IMR-90 (cell line): Measurements from ENCODE around the gene MYO1F. TPM values are rescaled to one million over a fixed set of nuclear protein-coding genes. Genes with fewer than 3 reads are reported as not detected.

ENCODE experiments used
- ATAC-seq: fragments of 200-7000 bp; cut with Tn5 transposase; 2 replicates; pipeline ENCODE4 v1.9.1; 2020; ENCODE audit warnings: low read depth, mild to moderate bottlenecking, moderate library complexity
- BruUV-seq: library from RNA; stranded (reverse); fragments of 400-500 nt; replicated peaks from 2 replicates; lab custom pipeline; 2021; lab: Mats Ljungman, UMichigan
- CTCF ChIA-PET: fragments of 300-600 bp; formaldehyde crosslinking; extraction: SDS; loops from one replicate; lab custom pipeline; 2021; ENCODE audit warnings: antibody characterized with exemption; lab: Yijun Ruan, JAX
- POLR2A ChIA-PET: fragments of 300-600 bp; sonication (Branson Sonifier 250); formaldehyde crosslinking; loops from one replicate; lab custom pipeline; 2022; ENCODE audit warnings: antibody characterized with exemption; ENCODE audit not compliant: unreplicated experiment; lab: Charles Lee
- DNase-seq: peaks from one replicate; pipeline ENCODE4 v3.0.0; 2013
- H2AFZ ChIP-seq: replicated peaks from 2 replicates; pipeline ENCODE3; 2013; ENCODE audit warnings: low read length, mild to moderate bottlenecking; ENCODE audit not compliant: poor library complexity
- H2AK5ac ChIP-seq: 2 replicates; pipeline ENCODE4 v1.6.1; 2013; ENCODE audit warnings: low read depth, low read length, inconsistent platforms
- H2AK9ac ChIP-seq: replicated peaks from 2 replicates; pipeline ENCODE3; 2013; ENCODE audit warnings: mild to moderate bottlenecking, low read depth, low read length, moderate library complexity; ENCODE audit not compliant: poor library complexity
- H2BK120ac ChIP-seq: 2 replicates; pipeline ENCODE4 v1.6.1; 2013; ENCODE audit warnings: low read depth, low read length, inconsistent platforms
- H2BK15ac ChIP-seq: 3 replicates; pipeline ENCODE4 v1.6.1; 2013; ENCODE audit warnings: low read depth, low read length, inconsistent platforms
- H2BK20ac ChIP-seq: 2 replicates; pipeline ENCODE4 v1.6.1; 2013; ENCODE audit warnings: low read depth, mild to moderate bottlenecking, inconsistent platforms, low read length, moderate library complexity
- H2BK5ac ChIP-seq: 2 replicates; pipeline ENCODE4 v1.6.1; 2013; ENCODE audit warnings: mild to moderate bottlenecking, low read depth, low read length, inconsistent platforms; ENCODE audit not compliant: poor library complexity, severe bottlenecking
- H3K14ac ChIP-seq: replicated peaks from 2 replicates; pipeline ENCODE4 v1.6.1; 2013; ENCODE audit warnings: low read depth, low read length, inconsistent platforms
- H3K18ac ChIP-seq: 2 replicates; pipeline ENCODE4 v1.6.1; 2013; ENCODE audit warnings: low read depth, low read length, control low read depth
- H3K23ac ChIP-seq: 2 replicates; pipeline ENCODE4 v1.6.1; 2013; ENCODE audit warnings: low read depth, low read length, inconsistent platforms
- H3K27ac ChIP-seq: 2 replicates; pipeline ENCODE4 v1.5.1; 2013; ENCODE audit warnings: mild to moderate bottlenecking, control low read depth, low read length; ENCODE audit not compliant: insufficient read depth
- H3K27me3 ChIP-seq: 2 replicates; pipeline ENCODE4 v1.6.1; 2013; ENCODE audit warnings: low read length; ENCODE audit not compliant: control insufficient read depth, insufficient read depth
- H3K36me3 ChIP-seq: 2 replicates; pipeline ENCODE4 v1.6.1; 2013; ENCODE audit warnings: low read length, mixed read lengths; ENCODE audit not compliant: control insufficient read depth, insufficient read depth
- H3K4ac ChIP-seq: 2 replicates; pipeline ENCODE4 v1.6.1; 2013; ENCODE audit warnings: low read depth, low read length, inconsistent platforms
- H3K4me1 ChIP-seq: 2 replicates; pipeline ENCODE4 v1.6.1; 2013; ENCODE audit warnings: low read length, mixed read lengths; ENCODE audit not compliant: control insufficient read depth, insufficient read depth
- H3K4me2 ChIP-seq: 2 replicates; pipeline ENCODE4 v1.6.1; 2013; ENCODE audit warnings: low read depth, mild to moderate bottlenecking, control low read depth, low read length, moderate library complexity
- H3K4me3 ChIP-seq: 2 replicates; pipeline ENCODE4 v1.5.1; 2013; ENCODE audit warnings: low read depth, mild to moderate bottlenecking, control low read depth, low read length, moderate library complexity; ENCODE audit not compliant: insufficient read depth
- H3K56ac ChIP-seq: 2 replicates; pipeline ENCODE4 v1.6.1; 2013; ENCODE audit warnings: low read length, inconsistent platforms; ENCODE audit not compliant: insufficient read depth; ENCODE audit errors: extremely low read depth
- H3K79me1 ChIP-seq, 2 experiments: 2 replicates each; pipeline ENCODE4 v1.6.1; 2013; ENCODE audit warnings: low read length in 2 of 2, inconsistent platforms in 1 of 2, low read depth in 1 of 2
- H3K9ac ChIP-seq: 2 replicates; pipeline ENCODE4 v1.6.1; 2013; ENCODE audit warnings: low read depth, low read length, control low read depth
- H3K9me1 ChIP-seq: 2 replicates; pipeline ENCODE4 v1.6.1; 2013; ENCODE audit warnings: low read length, inconsistent platforms; ENCODE audit not compliant: insufficient read depth
- H3K9me3 ChIP-seq: 2 replicates; pipeline ENCODE4 v1.6.1; 2013; ENCODE audit warnings: low read length; ENCODE audit not compliant: control insufficient read depth, insufficient read depth
- H4K20me1 ChIP-seq: 2 replicates; pipeline ENCODE4 v1.6.1; 2013; ENCODE audit warnings: low read length, inconsistent platforms; ENCODE audit not compliant: insufficient read depth
- H4K5ac ChIP-seq: 2 replicates; pipeline ENCODE4 v1.6.1; 2013; ENCODE audit warnings: mild to moderate bottlenecking, low read depth, low read length, control low read depth
- H4K8ac ChIP-seq, 2 experiments: 2 replicates each; pipeline ENCODE4 v1.6.1; 2013; ENCODE audit warnings: low read depth in 2 of 2, low read length in 2 of 2, control low read depth in 1 of 2, inconsistent platforms in 1 of 2
- H4K91ac ChIP-seq: 2 replicates; pipeline ENCODE4 v1.6.1; 2013; ENCODE audit warnings: low read depth, low read length, inconsistent platforms; ENCODE audit not compliant: insufficient read depth
- BHLHE40 ChIP-seq: fragments of 150-350 bp; IDR thresholded peaks from 2 replicates; pipeline ENCODE4 v1.6.1; 2016; ENCODE audit warnings: mild to moderate bottlenecking, low read depth, low read length
- CEBPB ChIP-seq: IDR thresholded peaks from 2 replicates; pipeline ENCODE4 v1.6.1; 2012; ENCODE audit warnings: low read depth, low read length, improper control_type of control experiment
- CHD1 ChIP-seq: IDR thresholded peaks from 2 replicates; pipeline ENCODE4 v1.6.1; 2012; ENCODE audit warnings: low read depth, low read length, improper control_type of control experiment
- FOS ChIP-seq: fragments of 150-350 bp; IDR thresholded peaks from 2 replicates; pipeline ENCODE4 v1.6.1; 2016; ENCODE audit warnings: low read depth, low read length
- MAFK ChIP-seq: IDR thresholded peaks from 2 replicates; pipeline ENCODE4 v1.6.1; 2012; ENCODE audit warnings: low read depth, low read length, improper control_type of control experiment
- MAZ ChIP-seq: IDR thresholded peaks from 2 replicates; pipeline ENCODE4 v1.6.1; 2012; ENCODE audit warnings: low read depth, mild to moderate bottlenecking, low read length, improper control_type of control experiment, moderate library complexity, borderline replicate concordance
- MXI1 ChIP-seq: IDR thresholded peaks from 2 replicates; pipeline ENCODE4 v1.6.1; 2012; ENCODE audit warnings: low read depth, mild to moderate bottlenecking, low read length, moderate library complexity, borderline replicate concordance
- NFE2L2 ChIP-seq: fragments of 150-350 bp; IDR thresholded peaks from 2 replicates; pipeline ENCODE4 v1.6.1; 2016; ENCODE audit warnings: low read depth, mild to moderate bottlenecking, low read length
- POLR2A ChIP-seq: IDR thresholded peaks from 2 replicates; pipeline ENCODE4 v1.6.1; 2012; ENCODE audit warnings: mild to moderate bottlenecking, low read depth, low read length
- RAD21 ChIP-seq: IDR thresholded peaks from 2 replicates; pipeline ENCODE4 v1.6.1; 2012; ENCODE audit warnings: low read length, improper control_type of control experiment
- RCOR1 ChIP-seq: IDR thresholded peaks from 2 replicates; pipeline ENCODE4 v1.6.1; 2012; ENCODE audit warnings: mild to moderate bottlenecking, low read length, improper control_type of control experiment; ENCODE audit not compliant: insufficient replicate concordance
- RFX5 ChIP-seq: IDR thresholded peaks from 2 replicates; pipeline ENCODE4 v1.8.0; 2012; ENCODE audit warnings: low read depth, mild to moderate bottlenecking, low read length, moderate library complexity
- SMC3 ChIP-seq: fragments of 150-350 bp; IDR thresholded peaks from 2 replicates; pipeline ENCODE4 v1.6.1; 2016; ENCODE audit warnings: low read depth, mild to moderate bottlenecking, antibody characterized with exemption, low read length, moderate library complexity
- WGBS, 2 experiments: methylation state at CpG; one replicate each; pipeline versions ENCODE4 v1.1.5 to v1.1.7; 2013; ENCODE audit warnings: missing lambda C conversion rate in 2 of 2; ENCODE audit not compliant: insufficient read length in 1 of 2; ENCODE audit errors: extremely low coverage in 2 of 2; 5-methylcytosine and 5-hydroxymethylcytosine counted together
- dilution Hi-C: fragments of 300-500 bp; cut with HindIII; formaldehyde crosslinking; loops from one replicate; pipeline ENCODE4 v1.14.3; 2018; ENCODE audit warnings: low sequenced_read_pairs; ENCODE audit not compliant: unreplicated experiment
- in situ Hi-C: fragments of 300-500 bp; cut with MboI; formaldehyde crosslinking; loops from 3 replicates; pipeline ENCODE4 v1.14.3; 2019; ENCODE audit warnings: low sequenced_read_pairs, inconsistent platforms, mixed read lengths
- intact Hi-C: fragments of 100-400 bp; cut with micrococcal nuclease; formaldehyde crosslinking; loops from 2 replicates; pipeline ENCODE4 v1.10.0; 2022
- polyA plus RNA-seq, 3 experiments: library from polyadenylated mRNA; depleted of rRNA; stranded (reverse); fragments of >200 nt; gene quantifications; 2 replicates each; pipeline ENCODE4 v1.2.3, GENCODE V29; 2012; ENCODE audit warnings: low replicate concordance in 1 of 3
- total RNA-seq: library from RNA; depleted of rRNA; stranded (reverse); fragments of >200 nt; gene quantifications from 2 replicates; pipeline ENCODE4 v1.2.3, GENCODE V29; 2012
- TF ChIP-seq, protein P1 (sequence below): fragments of 150-350 bp; IDR thresholded peaks from 2 replicates; pipeline ENCODE4 v1.6.1; 2016; ENCODE audit warnings: low read depth, mild to moderate bottlenecking, low read length, moderate library complexity, borderline replicate concordance
- TF ChIP-seq, protein P2 (sequence below): fragments of 150-350 bp; IDR thresholded peaks from 2 replicates; pipeline ENCODE4 v1.6.1; 2017; ENCODE audit warnings: mild to moderate bottlenecking, antibody characterized with exemption, low read length, low read depth
- TF ChIP-seq, protein P3 (sequence below): conservative IDR thresholded peaks from 2 replicates; pipeline ENCODE4 v1.5.1; 2012; ENCODE audit warnings: mild to moderate bottlenecking, low read depth, low read length, improper control_type of control experiment

MYO1F gene
- total and polyA plus RNA-seq, 2 of the 4 experiments (the other 2 are of a cell fraction), result 0.14 to 0.18 TPM

DNA sequence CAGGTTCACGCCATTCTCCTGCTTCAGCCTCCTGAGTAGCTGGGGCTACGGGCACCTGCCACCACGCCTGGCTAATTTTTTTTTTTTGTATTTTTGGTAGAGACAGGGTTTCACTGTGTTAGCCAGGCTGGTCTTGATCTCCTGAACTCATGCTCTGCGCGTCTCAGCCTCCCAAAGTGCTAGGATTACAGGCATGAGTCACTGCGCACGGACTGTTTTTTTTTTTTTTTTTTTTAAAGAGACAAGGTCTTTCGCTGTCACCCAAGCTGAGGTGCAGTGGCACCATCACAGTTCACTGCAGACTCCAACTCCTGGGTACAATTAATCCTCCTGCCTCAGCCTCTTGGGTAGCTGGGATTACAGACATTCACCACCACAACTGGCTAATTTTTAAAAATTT is 41.5 kb upstream of the MYO1F start:
- no peaks in the 10 kb centered on the region for H3K79me1 ChIP-seq
- no peak overlapping the region for H3K4me2 ChIP-seq
- no peak overlapping the region for H4K8ac ChIP-seq
- H3K9me3 ChIP-seq, result no peaks in the 10 kb centered on the region
- dilution Hi-C loops, result no loop called here
- H3K56ac ChIP-seq, result no peak overlapping the region
- no peak for TF ChIP-seq BHLHE40
- TF ChIP-seq NFE2L2, result no peak
- no peak for TF ChIP-seq RAD21
- no peak for TF ChIP-seq POLR2A
- TF ChIP-seq CHD1, result no peak
- no peak for TF ChIP-seq MAFK
- TF ChIP-seq, protein P1, sequence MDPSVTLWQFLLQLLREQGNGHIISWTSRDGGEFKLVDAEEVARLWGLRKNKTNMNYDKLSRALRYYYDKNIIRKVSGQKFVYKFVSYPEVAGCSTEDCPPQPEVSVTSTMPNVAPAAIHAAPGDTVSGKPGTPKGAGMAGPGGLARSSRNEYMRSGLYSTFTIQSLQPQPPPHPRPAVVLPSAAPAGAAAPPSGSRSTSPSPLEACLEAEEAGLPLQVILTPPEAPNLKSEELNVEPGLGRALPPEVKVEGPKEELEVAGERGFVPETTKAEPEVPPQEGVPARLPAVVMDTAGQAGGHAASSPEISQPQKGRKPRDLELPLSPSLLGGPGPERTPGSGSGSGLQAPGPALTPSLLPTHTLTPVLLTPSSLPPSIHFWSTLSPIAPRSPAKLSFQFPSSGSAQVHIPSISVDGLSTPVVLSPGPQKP, result no peak
- TF ChIP-seq MXI1, result no peak
- no peak for TF ChIP-seq SMC3
- no peak for TF ChIP-seq RFX5
- TF ChIP-seq MAZ, result no peak
- TF ChIP-seq CEBPB, result no peak
- no peak for TF ChIP-seq FOS
- TF ChIP-seq, protein P2, sequence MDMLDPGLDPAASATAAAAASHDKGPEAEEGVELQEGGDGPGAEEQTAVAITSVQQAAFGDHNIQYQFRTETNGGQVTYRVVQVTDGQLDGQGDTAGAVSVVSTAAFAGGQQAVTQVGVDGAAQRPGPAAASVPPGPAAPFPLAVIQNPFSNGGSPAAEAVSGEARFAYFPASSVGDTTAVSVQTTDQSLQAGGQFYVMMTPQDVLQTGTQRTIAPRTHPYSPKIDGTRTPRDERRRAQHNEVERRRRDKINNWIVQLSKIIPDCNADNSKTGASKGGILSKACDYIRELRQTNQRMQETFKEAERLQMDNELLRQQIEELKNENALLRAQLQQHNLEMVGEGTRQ, result no peak
- TF ChIP-seq, protein P3, sequence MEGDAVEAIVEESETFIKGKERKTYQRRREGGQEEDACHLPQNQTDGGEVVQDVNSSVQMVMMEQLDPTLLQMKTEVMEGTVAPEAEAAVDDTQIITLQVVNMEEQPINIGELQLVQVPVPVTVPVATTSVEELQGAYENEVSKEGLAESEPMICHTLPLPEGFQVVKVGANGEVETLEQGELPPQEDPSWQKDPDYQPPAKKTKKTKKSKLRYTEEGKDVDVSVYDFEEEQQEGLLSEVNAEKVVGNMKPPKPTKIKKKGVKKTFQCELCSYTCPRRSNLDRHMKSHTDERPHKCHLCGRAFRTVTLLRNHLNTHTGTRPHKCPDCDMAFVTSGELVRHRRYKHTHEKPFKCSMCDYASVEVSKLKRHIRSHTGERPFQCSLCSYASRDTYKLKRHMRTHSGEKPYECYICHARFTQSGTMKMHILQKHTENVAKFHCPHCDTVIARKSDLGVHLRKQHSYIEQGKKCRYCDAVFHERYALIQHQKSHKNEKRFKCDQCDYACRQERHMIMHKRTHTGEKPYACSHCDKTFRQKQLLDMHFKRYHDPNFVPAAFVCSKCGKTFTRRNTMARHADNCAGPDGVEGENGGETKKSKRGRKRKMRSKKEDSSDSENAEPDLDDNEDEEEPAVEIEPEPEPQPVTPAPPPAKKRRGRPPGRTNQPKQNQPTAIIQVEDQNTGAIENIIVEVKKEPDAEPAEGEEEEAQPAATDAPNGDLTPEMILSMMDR, result no peak
- TF ChIP-seq RCOR1, result no peak
- POLR2A ChIA-PET, result no interaction called here
- no peak overlapping the region for H2BK5ac ChIP-seq
- H3K27me3 ChIP-seq, result peaks cover 6% of the 10 kb centered on the region; the same call in 1 of the 2 replicates
- H3K36me3 ChIP-seq, result no peaks in the 10 kb centered on the region
- H3K27ac ChIP-seq, result no peak overlapping the region
- WGBS, 2 experiments, result 40% methylated on average over 2 of the region's 8 CpGs; no CpG with 5 or more reads in 1 of the 2 experiments
- no peaks in the 10 kb centered on the region; the same call in 1 of the 2 replicates for H3K9me1 ChIP-seq
- H3K23ac ChIP-seq, result no peak overlapping the region
- no peak overlapping the region for H2AFZ ChIP-seq
- CTCF ChIA-PET, result no interaction called here
- in situ Hi-C loops, result no loop called here
- ATAC-seq, result no peak
- H3K18ac ChIP-seq, result no peak overlapping the region
- 0 out of 2 replicates have a peak, but pooled peaks cover 5% of the 10 kb centered on the region for H4K20me1 ChIP-seq
- no peak overlapping the region for H4K5ac ChIP-seq
- no peak overlapping the region for H2BK20ac ChIP-seq
- no peak overlapping the region for H2AK9ac ChIP-seq
- no peak overlapping the region for H3K14ac ChIP-seq
- intact Hi-C loops, result loop anchor here (5.0 kb wide), 1 partner anchor 214 kb away; the partner anchor contains the start of genes MBD3L1 and ZNF558
- H2BK120ac ChIP-seq, result no peak overlapping the region
- H3K4me1 ChIP-seq, result peaks cover 2% of the 10 kb centered on the region; the same call in 1 of the 2 replicates
- H2BK15ac ChIP-seq, result no peak overlapping the region
- no peak overlapping the region for H2AK5ac ChIP-seq
- no TSS peak for BruUV-seq
- H3K4ac ChIP-seq, result no peak overlapping the region
- no peak overlapping the region for H3K9ac ChIP-seq
- H3K4me3 ChIP-seq, result no peak overlapping the region
- H4K91ac ChIP-seq, result no peak overlapping the region
- no peak for DNase-seq
